Measurements from ENCODE around the gene PPFIA2.

Gene PPFIA2

DNA sequence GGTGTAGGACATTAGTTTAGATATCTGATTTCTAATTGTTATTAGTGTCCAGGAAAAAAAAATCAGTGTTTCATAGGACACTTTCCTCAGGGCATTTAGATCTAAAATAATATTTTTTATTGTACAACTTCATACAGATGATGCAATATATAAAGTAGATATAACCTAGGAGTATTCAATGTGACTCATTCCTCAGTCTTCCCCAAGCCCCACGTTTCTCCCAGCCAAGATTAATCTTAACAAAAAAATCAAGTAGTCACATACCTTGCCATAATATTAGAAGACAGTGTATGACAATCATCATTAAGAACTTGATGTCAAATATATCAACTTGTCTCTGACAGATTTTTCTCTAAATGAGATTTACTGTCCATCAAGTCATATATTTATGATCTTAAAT lies 37.1 kb downstream of the PPFIA2 start:
- no peak for TF ChIP-seq GATA3 (IDR thresholded peaks at IDR 0.05; ENCODE audit: low read depth, low read length)
- TF ChIP-seq GATA2 (IDR thresholded peaks at IDR 0.05; ENCODE audit: low read depth, low read length): no peak

DNA sequence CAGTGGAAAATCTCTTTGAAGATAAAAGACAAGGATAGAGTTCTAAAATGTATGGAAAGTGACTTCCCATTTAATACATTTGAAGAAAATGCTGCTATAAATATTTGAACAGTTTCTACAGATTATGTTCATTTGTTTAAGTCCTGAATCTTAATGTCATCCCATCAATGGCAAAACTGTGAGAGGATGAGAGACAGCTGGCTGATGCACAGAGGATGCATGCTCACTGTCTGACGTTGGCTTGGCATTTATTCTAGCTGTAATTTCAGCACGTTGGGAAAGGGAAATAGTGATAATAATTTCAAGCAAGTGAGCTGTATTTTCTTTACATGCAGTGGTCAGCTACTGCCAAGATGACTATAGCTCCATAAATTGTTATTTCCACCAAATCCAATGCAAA lies 40.5 kb downstream of the PPFIA2 start:
- TF ChIP-seq GATA2 (IDR thresholded peaks at IDR 0.05; ENCODE audit: low read depth, low read length) (no peak), GATA3 (IDR thresholded peaks at IDR 0.05; ENCODE audit: low read depth, low read length) (no peak)

DNA sequence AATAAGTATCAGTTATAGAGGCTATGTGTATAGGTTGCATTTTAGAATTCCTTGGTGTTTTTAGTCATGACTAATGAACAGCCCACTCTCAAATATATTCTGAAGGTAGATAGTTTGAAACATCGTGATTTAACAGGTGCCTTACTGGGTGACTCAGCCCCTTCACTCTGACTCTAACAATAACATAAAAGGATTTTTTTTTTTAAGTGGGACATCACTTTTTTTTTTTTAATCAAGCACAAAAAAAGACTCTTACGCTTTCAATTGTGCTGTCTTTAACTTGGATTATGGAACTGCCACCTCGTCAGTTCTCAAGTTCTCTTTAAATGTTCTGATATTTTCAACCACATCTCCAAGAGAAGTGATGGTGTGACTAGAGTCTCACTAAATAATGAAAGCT lies 46.6 kb downstream of the PPFIA2 start:
- TF ChIP-seq GATA2 (IDR thresholded peaks at IDR 0.05; ENCODE audit: low read depth, low read length): no peak
- TF ChIP-seq GATA3 (IDR thresholded peaks at IDR 0.05; ENCODE audit: low read depth, low read length): no peak

DNA sequence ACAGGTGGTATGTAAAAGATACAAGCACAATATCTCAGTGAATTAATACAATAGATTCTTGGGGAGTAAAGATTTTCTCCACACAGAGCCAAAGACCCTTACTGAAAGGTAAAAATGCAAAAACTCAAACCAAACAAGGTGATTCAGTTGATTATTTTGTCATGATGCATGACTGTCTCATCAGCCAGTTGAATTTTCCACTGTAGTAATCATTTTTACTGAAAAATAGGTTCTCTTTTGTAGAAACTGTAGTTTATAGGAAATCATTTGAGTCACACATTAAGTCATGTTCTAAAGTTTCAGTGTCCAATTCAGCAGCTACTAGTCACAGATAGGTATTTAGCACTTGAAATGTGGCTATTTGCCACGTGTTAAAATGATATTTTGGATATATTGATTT lies 53.6 kb downstream of the PPFIA2 start:
- no peak for TF ChIP-seq GATA3 (IDR thresholded peaks at IDR 0.05; ENCODE audit: low read depth, low read length)
- TF ChIP-seq GATA2 (IDR thresholded peaks at IDR 0.05; ENCODE audit: low read depth, low read length): no peak

DNA sequence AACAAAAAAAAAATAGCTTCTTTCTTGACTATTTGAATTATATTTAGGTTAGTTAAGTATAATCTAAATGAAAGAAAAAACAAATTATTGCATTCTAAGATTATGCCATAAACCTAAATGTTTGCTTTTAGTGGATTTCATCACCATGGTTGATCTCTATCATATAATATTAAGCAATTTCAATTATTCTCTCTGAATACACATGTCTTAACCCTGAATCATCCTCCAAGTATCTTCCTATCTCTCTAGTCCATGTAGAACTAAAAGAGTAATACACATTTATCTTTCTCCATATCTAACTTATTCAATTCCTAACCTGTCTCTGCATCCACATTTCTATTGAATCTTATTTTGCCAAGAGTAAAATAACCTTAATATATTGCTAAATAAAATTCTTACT lies 59.6 kb downstream of the PPFIA2 start:
- TF ChIP-seq GATA2 (IDR thresholded peaks at IDR 0.05; ENCODE audit: low read depth, low read length) (no peak), GATA3 (IDR thresholded peaks at IDR 0.05; ENCODE audit: low read depth, low read length) (no peak)

DNA sequence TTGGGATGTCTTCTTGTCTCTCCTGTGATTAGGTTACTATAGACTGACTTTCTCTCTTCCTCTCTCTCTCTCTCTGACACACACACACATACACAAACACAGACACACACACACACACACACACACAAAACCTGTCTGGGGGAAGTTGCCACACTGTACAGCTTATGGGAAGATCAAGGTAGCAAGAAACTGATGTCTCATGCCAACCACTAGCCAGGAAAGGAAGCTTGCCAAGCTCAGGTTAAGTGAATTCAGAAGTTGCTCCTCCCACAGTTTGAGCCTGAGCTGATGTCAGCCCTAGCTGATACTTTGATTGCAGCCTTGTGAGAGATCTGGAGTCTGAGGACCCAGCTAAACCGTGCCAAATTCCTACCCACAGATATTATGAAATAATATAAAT lies 67.1 kb downstream of the PPFIA2 start:
- TF ChIP-seq GATA2 (IDR thresholded peaks at IDR 0.05; ENCODE audit: low read depth, low read length): no peak

DNA sequence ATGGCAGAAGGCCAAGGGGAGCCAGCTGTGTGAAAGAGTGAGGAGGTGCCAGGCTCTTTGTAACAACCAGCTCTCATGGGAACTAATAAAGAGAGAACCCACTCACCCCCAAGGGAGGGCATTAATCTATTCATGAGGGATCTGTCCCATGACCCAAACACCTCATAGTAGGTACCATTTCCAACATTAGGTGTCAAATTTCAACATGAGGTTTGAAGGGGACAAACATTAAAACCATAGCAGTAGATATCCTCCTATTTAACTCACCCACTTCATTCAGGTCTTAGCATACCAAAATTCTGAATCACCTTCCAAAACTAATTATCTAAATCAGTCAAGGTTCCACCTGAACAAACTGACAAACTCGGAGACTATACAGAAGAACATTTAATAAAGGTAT lies 75.3 kb downstream of the PPFIA2 start:
- TF ChIP-seq GATA3 (IDR thresholded peaks at IDR 0.05; ENCODE audit: low read depth, low read length) (no peak), GATA2 (IDR thresholded peaks at IDR 0.05; ENCODE audit: low read depth, low read length) (no peak)

DNA sequence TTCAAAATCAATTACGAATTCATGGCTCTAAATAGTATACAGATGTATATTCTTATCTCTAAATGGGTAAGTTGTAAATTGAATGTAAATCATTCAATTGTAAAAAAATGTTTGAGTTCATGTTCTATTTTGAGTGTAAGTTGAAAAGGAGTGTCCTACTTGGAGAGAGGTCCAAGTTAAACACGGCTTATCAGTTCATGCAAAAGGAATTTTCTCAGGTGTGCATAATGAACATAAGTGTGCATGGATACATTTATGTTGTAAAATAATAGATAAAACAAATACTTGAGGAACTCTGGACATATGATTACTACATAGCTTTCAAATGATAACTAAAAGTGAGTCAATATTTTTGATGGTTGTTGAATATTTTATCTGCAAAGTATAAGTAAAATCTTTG lies 79.5 kb downstream of the PPFIA2 start:
- no peak for TF ChIP-seq GATA3 (IDR thresholded peaks at IDR 0.05; ENCODE audit: low read depth, low read length)

DNA sequence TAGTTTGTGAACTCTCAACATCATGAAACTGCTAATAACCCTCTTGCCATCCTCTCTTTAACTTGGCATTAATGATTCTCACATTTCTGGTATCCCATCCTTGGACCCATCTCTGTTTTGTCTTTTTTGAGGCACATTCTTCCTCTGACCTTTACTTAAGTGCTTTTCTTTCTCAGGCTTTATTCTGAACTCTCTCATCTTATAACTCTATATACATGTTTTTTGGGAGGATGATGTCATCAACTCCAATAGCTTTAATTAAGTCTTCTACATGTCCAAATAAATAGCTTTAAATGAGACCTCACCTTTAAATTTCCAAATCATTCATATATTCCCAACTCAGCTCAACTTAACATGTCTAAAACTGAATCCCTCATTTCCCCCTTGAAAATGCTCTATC lies 88.4 kb downstream of the PPFIA2 start:
- TF ChIP-seq GATA3 (IDR thresholded peaks at IDR 0.05; ENCODE audit: low read depth, low read length) (no peak), GATA2 (IDR thresholded peaks at IDR 0.05; ENCODE audit: low read depth, low read length) (no peak)

DNA sequence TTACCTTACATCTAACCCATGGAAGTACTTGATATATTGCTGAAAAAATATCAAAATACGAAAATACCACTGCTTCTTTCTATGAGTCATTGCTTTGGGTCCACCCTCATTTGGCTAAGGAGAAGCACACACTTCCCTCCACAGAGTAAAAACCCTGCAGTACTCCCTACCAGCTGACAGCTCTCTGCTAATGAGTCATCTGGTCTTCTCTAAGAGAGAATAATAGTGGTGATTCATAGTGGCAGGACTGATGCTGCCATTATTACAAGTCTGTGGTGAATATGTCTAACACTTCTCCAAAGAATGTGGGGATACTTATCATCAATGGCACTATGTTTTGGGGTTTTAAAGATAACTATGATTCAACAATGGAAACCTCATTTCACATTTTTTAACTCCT lies 90.7 kb downstream of the PPFIA2 start:
- no peak for TF ChIP-seq GATA2 (IDR thresholded peaks at IDR 0.05; ENCODE audit: low read depth, low read length)
- TF ChIP-seq GATA3 (IDR thresholded peaks at IDR 0.05; ENCODE audit: low read depth, low read length): no peak

DNA sequence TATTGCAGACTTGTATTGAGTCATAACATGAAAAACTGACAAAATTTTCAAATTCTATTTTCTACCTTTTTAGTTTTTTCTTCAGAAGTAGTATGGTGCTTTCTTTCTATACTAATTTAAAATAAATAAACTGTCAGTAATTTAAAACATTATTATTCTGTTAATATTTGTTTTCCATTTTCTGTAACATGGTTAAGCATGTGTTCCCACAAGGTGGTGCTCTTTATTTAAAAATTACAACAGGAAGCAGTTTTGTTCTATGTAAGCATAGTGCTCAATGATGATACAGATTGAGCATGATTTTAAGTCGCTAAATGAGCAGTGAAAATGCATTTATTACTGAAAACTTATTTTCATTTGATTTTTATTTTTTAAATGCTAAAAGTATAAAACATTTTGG lies 114.6 kb downstream of the PPFIA2 start:
- TF ChIP-seq GATA3 (IDR thresholded peaks at IDR 0.05; ENCODE audit: low read depth, low read length): no peak
- TF ChIP-seq GATA2 (IDR thresholded peaks at IDR 0.05; ENCODE audit: low read depth, low read length): no peak

DNA sequence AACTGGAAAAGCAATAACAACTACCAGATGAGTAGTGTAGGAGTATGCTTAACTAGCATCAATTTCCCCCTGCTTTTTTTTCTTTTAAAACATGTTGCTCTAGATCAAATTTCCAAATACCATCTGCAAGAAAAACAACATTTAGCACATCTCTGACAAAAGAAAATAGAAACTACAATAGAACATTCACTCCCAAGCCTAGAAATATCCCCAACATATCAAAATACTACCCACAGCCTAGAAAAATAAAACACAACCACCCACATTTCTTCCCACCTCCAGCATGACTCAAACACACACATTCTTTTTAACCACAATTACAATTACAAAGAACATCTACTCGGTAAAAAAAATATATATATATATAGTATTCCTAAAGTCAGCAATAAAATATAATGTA lies 120.0 kb downstream of the PPFIA2 start:
- TF ChIP-seq GATA3 (IDR thresholded peaks at IDR 0.05; ENCODE audit: low read depth, low read length): no peak
- no peak for TF ChIP-seq GATA2 (IDR thresholded peaks at IDR 0.05; ENCODE audit: low read depth, low read length)

DNA sequence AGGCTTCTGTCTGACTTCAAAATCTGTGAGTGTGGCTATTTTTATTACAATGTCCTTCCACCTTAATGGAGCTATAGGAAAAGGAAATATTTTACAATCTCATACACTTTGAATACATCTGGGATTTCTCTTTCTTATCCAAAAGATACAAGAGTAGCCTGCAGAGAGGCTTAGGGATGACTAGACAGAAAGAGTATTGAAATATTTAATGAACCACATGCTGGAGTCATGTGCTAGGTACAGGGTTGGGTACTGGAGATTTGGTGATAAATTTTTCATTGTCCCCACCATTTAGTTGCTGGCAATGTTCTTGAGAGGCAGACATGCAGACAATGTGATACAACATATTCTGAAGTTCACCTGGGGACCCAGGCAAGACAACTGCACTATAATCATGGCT lies 126.0 kb downstream of the PPFIA2 start:
- TF ChIP-seq GATA3 (IDR thresholded peaks at IDR 0.05; ENCODE audit: low read depth, low read length): no peak

DNA sequence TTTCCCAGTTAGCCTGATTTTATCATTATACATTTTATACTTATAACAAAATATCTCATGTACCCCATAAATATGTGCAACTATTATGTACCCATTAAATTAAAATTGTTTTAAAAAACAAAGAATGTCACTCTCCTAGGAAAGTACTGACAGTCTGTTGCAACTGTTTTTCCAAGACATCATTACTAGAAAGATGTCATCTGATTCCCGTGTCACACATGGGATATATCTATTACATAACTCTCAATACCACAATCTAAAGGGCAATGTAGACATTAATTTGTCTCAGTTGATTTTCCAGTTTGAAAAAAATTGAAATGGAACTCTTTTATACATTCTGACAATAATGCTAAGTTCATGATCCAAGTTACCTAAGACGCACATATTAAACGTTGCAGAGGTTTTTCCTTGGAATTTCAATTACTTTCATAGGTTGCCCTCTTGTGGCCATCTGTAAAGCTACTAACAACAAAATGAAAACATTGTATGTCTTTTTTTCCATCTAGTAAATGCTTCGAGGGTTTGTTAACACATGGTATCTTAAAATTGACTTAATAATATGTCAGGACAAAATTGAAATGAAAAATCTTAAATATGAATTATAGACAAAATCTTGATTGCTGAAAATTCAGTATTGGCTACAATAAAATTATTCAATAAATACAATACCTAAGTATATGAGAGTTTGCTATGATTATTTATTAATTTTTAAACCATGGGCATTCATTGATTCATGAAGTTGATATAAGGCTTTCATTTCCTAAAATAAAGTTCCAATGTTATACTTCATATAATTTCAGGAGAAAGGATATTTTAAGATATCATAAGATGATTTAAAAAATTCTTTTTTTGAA lies 131.6 kb downstream of the PPFIA2 start:
- TF ChIP-seq GATA3 (IDR thresholded peaks at IDR 0.05; ENCODE audit: low read depth, low read length): no peak
- no peak for TF ChIP-seq GATA2 (IDR thresholded peaks at IDR 0.05; ENCODE audit: low read depth, low read length)

DNA sequence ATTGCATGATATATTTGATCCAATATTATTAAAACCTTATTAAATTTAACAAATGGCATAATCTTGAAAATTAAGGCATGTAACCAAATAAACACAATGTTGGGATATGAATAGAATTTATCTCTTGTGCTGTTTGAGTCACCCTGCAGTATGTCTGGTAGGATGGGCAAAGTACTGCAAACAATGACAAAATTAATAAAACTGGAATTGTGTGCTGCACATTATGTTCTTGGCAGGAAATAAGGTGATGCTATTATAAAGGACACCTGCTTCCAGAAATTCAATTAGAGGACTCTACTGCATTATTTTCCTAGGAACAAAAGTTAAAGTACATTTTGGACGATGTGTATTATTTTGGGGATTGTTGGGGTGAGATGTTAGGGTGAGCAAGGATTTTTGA lies 132.7 kb downstream of the PPFIA2 start:
- TF ChIP-seq GATA2 (IDR thresholded peaks at IDR 0.05; ENCODE audit: low read depth, low read length): no peak

DNA sequence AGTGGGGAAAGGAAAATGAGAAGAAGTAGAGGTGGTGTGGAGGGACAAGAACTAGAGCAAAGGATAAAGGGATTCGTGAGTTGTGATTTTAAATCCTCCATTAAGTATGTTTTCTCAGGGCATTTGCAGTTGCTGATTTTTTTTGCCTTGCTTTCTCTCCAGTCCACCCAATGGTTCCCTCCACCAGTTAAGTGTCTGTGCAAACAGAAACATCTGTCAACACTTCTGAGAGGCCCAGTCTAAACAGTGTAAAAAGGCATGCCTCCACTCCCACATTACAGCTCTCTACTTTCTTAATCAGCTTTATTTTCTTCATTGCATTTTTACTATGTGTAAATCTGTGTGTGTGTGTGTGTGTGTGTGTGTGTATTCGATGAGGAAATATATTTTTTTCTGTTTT lies 141.2 kb downstream of the PPFIA2 start:
- no peak for TF ChIP-seq GATA2 (IDR thresholded peaks at IDR 0.05; ENCODE audit: low read depth, low read length)
- TF ChIP-seq GATA3 (IDR thresholded peaks at IDR 0.05; ENCODE audit: low read depth, low read length): no peak
